GM19463 (cell line): ENCODE measurements around the gene AGPS.
"Not testable (repeated sequence)": the region's sequence is repeated elsewhere in the genome, so short reads cannot be mapped to it uniquely, and the experiment has no call there.

Experiments
- ATAC-seq: cut with Tn5 transposase; IDR thresholded peaks from one replicate; pipeline ENCODE4 v1.9.1; 2021; ENCODE audit warnings: mild to moderate bottlenecking, moderate library complexity; ENCODE audit not compliant: unreplicated experiment

The AGPS gene

GRCh38 chr2:177547772-177548171, 155.2 kb downstream of the AGPS start:
- no peak for ATAC-seq

- ATAC-seq: no peak
These were observed 156.1 kb downstream of the AGPS start for GRCh38 chr2:177548636-177549035.

- ATAC-seq: no peak
These were observed 156.6 kb downstream of the AGPS start for GRCh38 chr2:177549171-177549570.

GRCh38 chr2:177550264-177551200, 158.0 kb downstream of the AGPS start:
- ATAC-seq: no peak

GRCh38 chr2:177551360-177551759, 158.8 kb downstream of the AGPS start:
- not testable (repeated sequence) for ATAC-seq

GRCh38 chr2:177551989-177552421, 159.4 kb downstream of the AGPS start:
- ATAC-seq: no peak

- peak; percentile 92 for ATAC-seq
These were observed 160.0 kb downstream of the AGPS start for GRCh38 chr2:177552422-177553175.

GRCh38 chr2:177553176-177553884, 160.8 kb downstream of the AGPS start:
- no peak for ATAC-seq

GRCh38 chr2:177554365-177554764, 161.8 kb downstream of the AGPS start:
- ATAC-seq: no peak

GRCh38 chr2:177556153-177556552, 163.6 kb downstream of the AGPS start:
- ATAC-seq: no peak

- no peak for ATAC-seq
These were observed 165.2 kb downstream of the AGPS start for GRCh38 chr2:177557794-177558193.

- ATAC-seq: no peak
These were observed 167.1 kb downstream of the AGPS start for GRCh38 chr2:177559638-177560037.

- no peak for ATAC-seq
These were observed 175.8 kb downstream of the AGPS start for GRCh38 chr2:177568390-177568789.

GRCh38 chr2:177568893-177569292, 176.3 kb downstream of the AGPS start:
- no peak for ATAC-seq

- ATAC-seq: no peak
These were observed 179.7 kb downstream of the AGPS start for GRCh38 chr2:177572236-177572671.

- no peak for ATAC-seq
These were observed 180.5 kb downstream of the AGPS start for GRCh38 chr2:177573120-177573519.

- no peak for ATAC-seq
These were observed 181.8 kb downstream of the AGPS start for GRCh38 chr2:177574356-177574755.

- no peak for ATAC-seq
These were observed 182.8 kb downstream of the AGPS start for GRCh38 chr2:177575358-177575757.

GRCh38 chr2:177577075-177577474, 184.5 kb downstream of the AGPS start:
- no peak for ATAC-seq

GRCh38 chr2:177578454-177578853, 185.9 kb downstream of the AGPS start:
- no peak for ATAC-seq

GRCh38 chr2:177579486-177580036, 187.0 kb downstream of the AGPS start:
- ATAC-seq: no peak
